HepG2 (cell line): ENCODE measurements around the gene PTK7. TPM values are rescaled to one million over a fixed set of nuclear protein-coding genes. Genes with fewer than 3 reads are reported as not detected.
A peak's percentile ranks its signal among the peaks of the same experiment; 100 is the strongest.

ENCODE experiments used
- BHLHE40 ChIP-seq: IDR thresholded peaks from 2 replicates; pipeline ENCODE4 v1.6.1; 2011; ENCODE audit warnings: low read length, improper control_type of control experiment
- CCAR2 ChIP-seq: fragments of 200-400 bp; formaldehyde crosslinking; optimal IDR thresholded peaks from 2 replicates; pipeline ENCODE3; 2018; ENCODE audit warnings: low read depth, mild to moderate bottlenecking, low read length, moderate library complexity
- HNF4G ChIP-seq, 2 experiments: sonication (generic) in 1 of 2; formaldehyde crosslinking in 1 of 2; IDR thresholded peaks; 2 replicates each; pipeline versions ENCODE4 v1.4.0 to v1.6.1; 2011 to 2020; ENCODE audit warnings: borderline replicate concordance in 2 of 2, low read depth in 2 of 2, mild to moderate bottlenecking in 2 of 2, low read length in 1 of 2, missing genetic modification reagents in 1 of 2, moderate library complexity in 1 of 2
- KDM4B ChIP-seq: sonication (generic); formaldehyde crosslinking; IDR thresholded peaks from 2 replicates; pipeline ENCODE4 v1.4.0; 2020; ENCODE audit warnings: missing genetic modification reagents
- KLF9 ChIP-seq: IDR thresholded peaks from 2 replicates; pipeline ENCODE4 v1.6.1; 2016; ENCODE audit warnings: low read depth
- MATR3 ChIP-seq: sonication (generic); formaldehyde crosslinking; IDR thresholded peaks from 2 replicates; pipeline ENCODE4 v1.4.0; 2020; ENCODE audit warnings: missing genetic modification reagents
- ZBTB21 ChIP-seq: sonication (generic); formaldehyde crosslinking; IDR thresholded peaks from 2 replicates; pipeline ENCODE4 v1.4.0; 2020; ENCODE audit warnings: missing genetic modification reagents
- ZFP90 ChIP-seq: sonication (generic); formaldehyde crosslinking; IDR thresholded peaks from 2 replicates; pipeline ENCODE4 v1.8.0; 2022; ENCODE audit warnings: missing genetic modification reagents, mild to moderate bottlenecking, inconsistent platforms, borderline replicate concordance
- ZFYVE20 ChIP-seq: sonication (generic); formaldehyde crosslinking; IDR thresholded peaks from 2 replicates; pipeline ENCODE4 v1.8.0; 2023; ENCODE audit warnings: low read depth, mild to moderate bottlenecking, moderate library complexity, missing genetic modification reagents, borderline replicate concordance
- ZNF264 ChIP-seq: sonication (generic); formaldehyde crosslinking; IDR thresholded peaks from 2 replicates; pipeline ENCODE4 v1.4.0; 2020; ENCODE audit warnings: missing genetic modification reagents
- ZNF354B ChIP-seq: sonication (generic); formaldehyde crosslinking; IDR thresholded peaks from 2 replicates; pipeline ENCODE4 v1.8.0; 2022; ENCODE audit warnings: mild to moderate bottlenecking, missing genetic modification reagents
- ZNF607 ChIP-seq: sonication (generic); formaldehyde crosslinking; IDR thresholded peaks from 2 replicates; pipeline ENCODE4 v1.5.1; 2020; ENCODE audit warnings: missing genetic modification reagents, mild to moderate bottlenecking, borderline replicate concordance
- ZNF772 ChIP-seq: sonication (generic); formaldehyde crosslinking; IDR thresholded peaks from 2 replicates; pipeline ENCODE4 v1.5.0; 2020; ENCODE audit warnings: mild to moderate bottlenecking, missing genetic modification reagents
- ZSCAN31 ChIP-seq: sonication (generic); formaldehyde crosslinking; IDR thresholded peaks from 2 replicates; pipeline ENCODE4 v1.5.0; 2020; ENCODE audit warnings: low read depth, mild to moderate bottlenecking, missing genetic modification reagents
- polyA plus RNA-seq, 8 experiments: library from polyadenylated mRNA; depleted of rRNA in 3 of 8; stranded (reverse) in 7 of 8; unstranded in 1 of 8; fragments of >200 nt; fragmentation: Illumina TruSeq in 4 of 8; extraction: Trizol in 4 of 8; gene quantifications; 2 replicates each; pipeline versions ENCODE4 v1.2.1 to v1.2.3, GENCODE V29; 2011 to 2016; ENCODE audit warnings: low read depth in 4 of 8, missing spikeins in 1 of 8, mixed read lengths in 1 of 8; ENCODE audit not compliant: insufficient read depth in 1 of 8
- total RNA-seq, 5 experiments: library from RNA; depleted of rRNA; stranded (reverse); fragments of >200 nt; fragmentation: Illumina TruSeq; extraction: Trizol; gene quantifications; 2 replicates each; pipeline ENCODE4 v1.2.3, GENCODE V29; 2016; ENCODE audit warnings: low read depth in 1 of 5
- TF ChIP-seq, protein P1 (sequence below): sonication (generic); formaldehyde crosslinking; IDR thresholded peaks from 2 replicates; pipeline ENCODE4 v1.8.1; 2023; ENCODE audit warnings: mild to moderate bottlenecking, inconsistent platforms, moderate library complexity, missing genetic modification reagents, borderline replicate concordance
- TF ChIP-seq, protein P2 (sequence below): sonication (generic); formaldehyde crosslinking; IDR thresholded peaks from 2 replicates; pipeline ENCODE4 v1.5.1; 2020; ENCODE audit warnings: missing genetic modification reagents, mild to moderate bottlenecking, borderline replicate concordance
- TF ChIP-seq, protein P3 (sequence below): sonication (generic); formaldehyde crosslinking; IDR thresholded peaks from 2 replicates; pipeline ENCODE4 v1.5.1; 2020; ENCODE audit warnings: missing genetic modification reagents, mild to moderate bottlenecking, borderline replicate concordance
- TF ChIP-seq, protein P4 (sequence below): sonication (generic); formaldehyde crosslinking; IDR thresholded peaks from 2 replicates; pipeline ENCODE4 v1.4.0; 2020; ENCODE audit warnings: missing genetic modification reagents, borderline replicate concordance

PTK7 gene
- total and polyA plus RNA-seq, 2 of the 13 experiments (the other 11 are each of a cell fraction or from before 2014, with no cell fraction given), result 98.5 to 99.8 TPM

DNA sequence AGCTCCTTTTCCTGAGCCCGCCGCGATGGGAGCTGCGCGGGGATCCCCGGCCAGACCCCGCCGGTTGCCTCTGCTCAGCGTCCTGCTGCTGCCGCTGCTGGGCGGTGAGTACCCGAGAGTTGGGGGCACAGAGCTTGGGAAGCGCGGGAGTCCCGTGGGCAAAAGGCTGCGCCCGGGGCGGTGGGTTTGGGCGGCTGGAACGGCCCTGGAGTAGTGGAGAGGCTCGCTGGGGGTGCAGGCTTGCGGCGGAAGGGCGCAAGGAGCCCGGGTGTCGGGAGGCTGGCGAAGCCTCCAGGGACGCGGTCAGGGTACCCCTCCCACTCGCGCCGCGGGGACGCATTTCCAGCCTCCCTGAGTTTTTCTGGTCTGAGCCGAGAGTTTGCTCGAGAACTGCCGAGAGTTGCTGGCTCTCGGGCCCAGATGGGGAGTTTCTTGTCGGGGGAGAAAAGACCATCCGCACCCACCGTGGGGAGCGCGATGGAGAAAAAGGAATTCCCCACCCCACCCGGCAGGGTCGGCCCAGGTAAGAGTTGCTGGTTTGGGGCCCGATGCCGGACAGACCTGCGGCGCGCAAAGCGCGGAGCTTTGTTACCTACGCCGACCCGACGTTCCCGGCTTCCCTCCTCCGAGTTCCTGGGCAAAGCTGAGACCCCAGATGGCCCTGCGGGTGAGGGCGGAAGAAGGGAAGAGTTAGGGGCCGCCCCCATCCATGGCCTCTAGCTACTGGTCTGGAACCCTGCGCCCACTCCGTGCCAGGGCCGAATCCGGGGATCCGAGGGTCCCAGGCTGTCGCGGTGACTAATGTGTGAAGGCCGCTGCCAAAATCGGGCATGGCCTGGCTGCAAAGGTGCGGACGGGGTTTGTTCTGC, 584 bp downstream of the PTK7 start (continued):
- TF ChIP-seq, protein P1, sequence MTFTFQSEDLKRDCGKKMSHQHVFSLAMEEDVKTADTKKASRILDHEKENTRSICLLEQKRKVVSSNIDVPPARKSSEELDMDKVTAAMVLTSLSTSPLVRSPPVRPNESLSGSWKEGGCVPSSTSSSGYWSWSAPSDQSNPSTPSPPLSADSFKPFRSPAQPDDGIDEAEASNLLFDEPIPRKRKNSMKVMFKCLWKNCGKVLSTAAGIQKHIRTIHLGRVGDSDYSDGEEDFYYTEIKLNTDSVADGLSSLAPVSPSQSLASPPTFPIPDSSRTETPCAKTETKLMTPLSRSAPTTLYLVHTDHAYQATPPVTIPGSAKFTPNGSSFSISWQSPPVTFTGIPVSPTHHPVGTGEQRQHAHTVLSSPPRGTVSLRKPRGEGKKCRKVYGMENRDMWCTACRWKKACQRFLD (CRISPR knock-in tag), result 0 out of 2 replicates have a peak, but pooled peaks have one; percentile 13
- no peak for TF ChIP-seq CCAR2
- no peak for TF ChIP-seq KDM4B (CRISPR knock-in tag)
- no peak for TF ChIP-seq ZNF264 (CRISPR knock-in tag)
- no peak for TF ChIP-seq BHLHE40
- no peak for TF ChIP-seq MATR3 (CRISPR knock-in tag)
- TF ChIP-seq ZFYVE20 (CRISPR knock-in tag), result peak; percentile 12; the same call in 1 of the 2 replicates
- TF ChIP-seq, protein P2, sequence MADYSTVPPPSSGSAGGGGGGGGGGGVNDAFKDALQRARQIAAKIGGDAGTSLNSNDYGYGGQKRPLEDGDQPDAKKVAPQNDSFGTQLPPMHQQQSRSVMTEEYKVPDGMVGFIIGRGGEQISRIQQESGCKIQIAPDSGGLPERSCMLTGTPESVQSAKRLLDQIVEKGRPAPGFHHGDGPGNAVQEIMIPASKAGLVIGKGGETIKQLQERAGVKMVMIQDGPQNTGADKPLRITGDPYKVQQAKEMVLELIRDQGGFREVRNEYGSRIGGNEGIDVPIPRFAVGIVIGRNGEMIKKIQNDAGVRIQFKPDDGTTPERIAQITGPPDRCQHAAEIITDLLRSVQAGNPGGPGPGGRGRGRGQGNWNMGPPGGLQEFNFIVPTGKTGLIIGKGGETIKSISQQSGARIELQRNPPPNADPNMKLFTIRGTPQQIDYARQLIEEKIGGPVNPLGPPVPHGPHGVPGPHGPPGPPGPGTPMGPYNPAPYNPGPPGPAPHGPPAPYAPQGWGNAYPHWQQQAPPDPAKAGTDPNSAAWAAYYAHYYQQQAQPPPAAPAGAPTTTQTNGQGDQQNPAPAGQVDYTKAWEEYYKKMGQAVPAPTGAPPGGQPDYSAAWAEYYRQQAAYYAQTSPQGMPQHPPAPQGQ (CRISPR knock-in tag), result no peak
- TF ChIP-seq, protein P3, sequence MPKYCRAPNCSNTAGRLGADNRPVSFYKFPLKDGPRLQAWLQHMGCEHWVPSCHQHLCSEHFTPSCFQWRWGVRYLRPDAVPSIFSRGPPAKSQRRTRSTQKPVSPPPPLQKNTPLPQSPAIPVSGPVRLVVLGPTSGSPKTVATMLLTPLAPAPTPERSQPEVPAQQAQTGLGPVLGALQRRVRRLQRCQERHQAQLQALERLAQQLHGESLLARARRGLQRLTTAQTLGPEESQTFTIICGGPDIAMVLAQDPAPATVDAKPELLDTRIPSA (CRISPR knock-in tag), result no peak
- TF ChIP-seq ZBTB21 (CRISPR knock-in tag), result no peak
- no peak; the same call in none of the 2 replicates for TF ChIP-seq ZFP90
- TF ChIP-seq ZNF354B (CRISPR knock-in tag), result peak; percentile 53; the same call in 1 of the 2 replicates
- TF ChIP-seq ZNF607 (CRISPR knock-in tag), result 0 out of 2 replicates have a peak, but pooled peaks have one; percentile 54
- TF ChIP-seq ZNF772 (CRISPR knock-in tag), result peak; percentile 74
- TF ChIP-seq HNF4G (IDR thresholded peaks at IDR 0.05; ENCODE audit: borderline replicate concordance, low read depth, low read length), result no peak
- no peak for TF ChIP-seq HNF4G (CRISPR knock-in tag; IDR thresholded peaks at IDR 0.05; ENCODE audit: borderline replicate concordance, low read depth)
- TF ChIP-seq KLF9 (CRISPR knock-in tag), result no peak
- TF ChIP-seq, protein P4, sequence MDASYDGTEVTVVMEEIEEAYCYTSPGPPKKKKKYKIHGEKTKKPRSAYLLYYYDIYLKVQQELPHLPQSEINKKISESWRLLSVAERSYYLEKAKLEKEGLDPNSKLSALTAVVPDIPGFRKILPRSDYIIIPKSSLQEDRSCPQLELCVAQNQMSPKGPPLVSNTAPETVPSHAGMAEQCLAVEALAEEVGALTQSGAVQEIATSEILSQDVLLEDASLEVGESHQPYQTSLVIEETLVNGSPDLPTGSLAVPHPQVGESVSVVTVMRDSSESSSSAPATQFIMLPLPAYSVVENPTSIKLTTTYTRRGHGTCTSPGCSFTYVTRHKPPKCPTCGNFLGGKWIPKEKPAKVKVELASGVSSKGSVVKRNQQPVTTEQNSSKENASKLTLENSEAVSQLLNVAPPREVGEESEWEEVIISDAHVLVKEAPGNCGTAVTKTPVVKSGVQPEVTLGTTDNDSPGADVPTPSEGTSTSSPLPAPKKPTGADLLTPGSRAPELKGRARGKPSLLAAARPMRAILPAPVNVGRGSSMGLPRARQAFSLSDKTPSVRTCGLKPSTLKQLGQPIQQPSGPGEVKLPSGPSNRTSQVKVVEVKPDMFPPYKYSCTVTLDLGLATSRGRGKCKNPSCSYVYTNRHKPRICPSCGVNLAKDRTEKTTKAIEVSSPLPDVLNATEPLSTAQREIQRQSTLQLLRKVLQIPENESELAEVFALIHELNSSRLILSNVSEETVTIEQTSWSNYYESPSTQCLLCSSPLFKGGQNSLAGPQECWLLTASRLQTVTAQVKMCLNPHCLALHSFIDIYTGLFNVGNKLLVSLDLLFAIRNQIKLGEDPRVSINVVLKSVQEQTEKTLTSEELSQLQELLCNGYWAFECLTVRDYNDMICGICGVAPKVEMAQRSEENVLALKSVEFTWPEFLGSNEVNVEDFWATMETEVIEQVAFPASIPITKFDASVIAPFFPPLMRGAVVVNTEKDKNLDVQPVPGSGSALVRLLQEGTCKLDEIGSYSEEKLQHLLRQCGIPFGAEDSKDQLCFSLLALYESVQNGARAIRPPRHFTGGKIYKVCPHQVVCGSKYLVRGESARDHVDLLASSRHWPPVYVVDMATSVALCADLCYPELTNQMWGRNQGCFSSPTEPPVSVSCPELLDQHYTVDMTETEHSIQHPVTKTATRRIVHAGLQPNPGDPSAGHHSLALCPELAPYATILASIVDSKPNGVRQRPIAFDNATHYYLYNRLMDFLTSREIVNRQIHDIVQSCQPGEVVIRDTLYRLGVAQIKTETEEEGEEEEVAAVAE (CRISPR knock-in tag), result no peak
- TF ChIP-seq ZSCAN31, result no peak; the same call in none of the 2 replicates
